CD4-positive, alpha-beta T cell (primary cell): ENCODE results near the gene IFT74. TPM values are rescaled to one million over a fixed set of nuclear protein-coding genes. Genes with fewer than 3 reads are reported as not detected.

Source experiments
- ATAC-seq: fragments of 200-7000 bp; cut with Tn5 transposase; one replicate; pipeline ENCODE4 v1.10.0; 2022; ENCODE audit warnings: mild to moderate bottlenecking; ENCODE audit not compliant: poor library complexity
- CTCF ChIA-PET: fragments of 350-600 bp; sonication (Branson Sonifier 250); formaldehyde crosslinking; loops from one replicate; lab custom pipeline; 2021; ENCODE audit warnings: antibody characterized with exemption, inconsistent platforms; lab: Charles Lee
- POLR2A ChIA-PET: fragments of 350-600 bp; sonication (Branson Sonifier 250); formaldehyde crosslinking; loops from one replicate; lab custom pipeline; 2021; ENCODE audit warnings: antibody characterized with exemption, inconsistent platforms; lab: Charles Lee
- DNase-seq, 14 experiments: peaks; one replicate each; pipeline ENCODE4 v3.0.0-alpha.2; 2013 to 2020; ENCODE audit warnings: mixed read lengths in 2 of 14
- H3K27ac ChIP-seq, 2 donors: one replicate each; pipeline versions ENCODE4 v1.5.1 to v1.7.0; 2013; ENCODE audit warnings: low read length in 2 of 2, low read depth in 1 of 2, mild to moderate bottlenecking in 1 of 2
- H3K27me3 ChIP-seq, 2 experiments: 1 replicate in 1 of 2; 2 replicates in 1 of 2; pipeline versions ENCODE4 v1.6.1 to v1.7.0; 2013; ENCODE audit warnings: low read length in 2 of 2, control low read depth in 1 of 2, mild to moderate bottlenecking in 1 of 2, moderate library complexity in 1 of 2; ENCODE audit not compliant: insufficient read depth in 2 of 2, control insufficient read depth in 1 of 2
- H3K36me3 ChIP-seq: one replicate; pipeline ENCODE4 v1.6.1; 2013; ENCODE audit warnings: low read length, control low read depth; ENCODE audit not compliant: insufficient read depth
- H3K4me1 ChIP-seq: one replicate; pipeline ENCODE4 v1.6.1; 2013; ENCODE audit warnings: low read length, control low read depth; ENCODE audit not compliant: insufficient read depth
- H3K4me3 ChIP-seq: one replicate; pipeline ENCODE4 v1.5.1; 2013; ENCODE audit warnings: mild to moderate bottlenecking, low read length, moderate library complexity
- H3K9me3 ChIP-seq, 2 experiments: 1 replicate in 1 of 2; 2 replicates in 1 of 2; pipeline versions ENCODE4 v1.6.1 to v1.7.0; 2013; ENCODE audit warnings: low read length in 2 of 2, mild to moderate bottlenecking in 2 of 2, control low read depth in 1 of 2, moderate library complexity in 1 of 2; ENCODE audit not compliant: control insufficient read depth in 1 of 2, insufficient read depth in 1 of 2
- H3K27ac Mint-ChIP-seq: one replicate; pipeline ENCODE4 v1.8.0; 2020; ENCODE audit warnings: mixed read lengths
- H3K27me3 Mint-ChIP-seq: one replicate; pipeline ENCODE4 v1.8.0; 2021; ENCODE audit warnings: mixed read lengths
- H3K36me3 Mint-ChIP-seq: one replicate; pipeline ENCODE4 v1.8.0; 2021; ENCODE audit warnings: low read depth, mixed read lengths
- H3K4me1 Mint-ChIP-seq: one replicate; pipeline ENCODE4 v1.8.0; 2021; ENCODE audit warnings: low read depth, mixed read lengths
- H3K4me3 Mint-ChIP-seq: one replicate; pipeline ENCODE4 v1.8.0; 2020; ENCODE audit warnings: mild to moderate bottlenecking, mixed read lengths
- H3K9me3 Mint-ChIP-seq: one replicate; pipeline ENCODE4 v1.8.0; 2020; ENCODE audit warnings: mixed read lengths
- CTCF ChIP-seq: fragments of 200-600 bp; IDR thresholded peaks from one replicate; pipeline ENCODE4 v1.8.0; 2022; ENCODE audit warnings: antibody characterized with exemption, mild to moderate bottlenecking
- intact Hi-C, 2 experiments: fragments of 100-400 bp; cut with DNase I in 1 of 2; cut with micrococcal nuclease in 1 of 2; formaldehyde crosslinking; loops; one replicate each; pipeline versions ENCODE4 v1.15.1 to v1.9.0; 2023 to 2025; cut with DNase I, micrococcal nuclease
- total RNA-seq, 174 experiments: library from RNA in 2 of 174; stranded (reverse) in 2 of 174; gene quantifications; one replicate each; pipeline ENCODE4 v1.2.3 and lab custom pipeline; 2021 to 2026

IFT74 gene
- total RNA-seq, 2 experiments from 2014 or later, result 7.3 to 7.7 TPM

GRCh38 chr9:27073841-27074728, 117.9 kb downstream of the IFT74 start:
- no peaks in the 10 kb centered on the region for H3K4me1 Mint-ChIP-seq
- no peak overlapping the region for H3K4me3 Mint-ChIP-seq
- Histone ChIP-seq H3K27ac (no peak overlapping the region), H3K36me3 (no peaks in the 10 kb centered on the region), H3K4me1 (no peaks in the 10 kb centered on the region), H3K4me3 (no peak overlapping the region), H3K27me3 (no peaks in the 10 kb centered on the region), H3K9me3 (no peaks in the 10 kb centered on the region)
- DNase-seq (no peak), ATAC-seq (no peak)
- H3K9me3 Mint-ChIP-seq, result peaks cover 7% of the 10 kb centered on the region
- intact Hi-C loops, result no loop called here
- ChIA-PET POLR2A (no interaction called here), CTCF (no interaction called here)
- H3K27me3 Mint-ChIP-seq, result no peaks in the 10 kb centered on the region
- peaks cover 16% of the 10 kb centered on the region for H3K36me3 Mint-ChIP-seq
- TF ChIP-seq CTCF, result no peak
- H3K27ac Mint-ChIP-seq, result no peak overlapping the region

- Mint-ChIP-seq H3K36me3 (peaks cover 10% of the 10 kb centered on the region), H3K9me3 (peaks cover 2% of the 10 kb centered on the region), H3K4me3 (no peak overlapping the region), H3K4me1 (no peaks in the 10 kb centered on the region), H3K27ac (no peak overlapping the region), H3K27me3 (no peaks in the 10 kb centered on the region)
- no peak for ATAC-seq
- TF ChIP-seq CTCF, result no peak
- no peak for DNase-seq
- Histone ChIP-seq H3K27me3 (no peaks in the 10 kb centered on the region), H3K9me3 (no peaks in the 10 kb centered on the region), H3K4me1 (no peaks in the 10 kb centered on the region), H3K27ac (no peak overlapping the region), H3K4me3 (no peak overlapping the region), H3K36me3 (no peaks in the 10 kb centered on the region)
- ChIA-PET POLR2A (no interaction called here), CTCF (no interaction called here)
- intact Hi-C loops, result no loop called here
These were observed 122.5 kb downstream of the IFT74 start for GRCh38 chr9:27078685-27079084.

- intact Hi-C loops, result no loop called here
- no peaks in the 10 kb centered on the region for H3K4me1 Mint-ChIP-seq
These were observed 129.2 kb downstream of the IFT74 start for GRCh38 chr9:27085456-27085855.

More at GRCh38 chr9:27085456-27085855, 129.2 kb downstream of the IFT74 start:
- Histone ChIP-seq H3K9me3 (no peaks in the 10 kb centered on the region), H3K4me1 (no peaks in the 10 kb centered on the region), H3K27me3 (no peaks in the 10 kb centered on the region), H3K36me3 (no peaks in the 10 kb centered on the region), H3K4me3 (no peak overlapping the region), H3K27ac (no peak overlapping the region)
- ChIA-PET CTCF (no interaction called here), POLR2A (no interaction called here)
- Mint-ChIP-seq H3K27me3 (no peaks in the 10 kb centered on the region), H3K4me3 (no peak overlapping the region), H3K9me3 (no peaks in the 10 kb centered on the region), H3K27ac (no peak overlapping the region), H3K36me3 (no peaks in the 10 kb centered on the region)
- DNase-seq, result no peak
- ATAC-seq, result no peak
- TF ChIP-seq CTCF, result no peak
